GM23248 (cell line): ENCODE data around the gene MYO3A.

Experiments used
- EZH2 ChIP-seq: fragments of 200-600 bp; sonication (generic); IDR thresholded peaks from 2 replicates; pipeline ENCODE4 v1.6.1; 2018; ENCODE audit warnings: antibody characterized with exemption, mild to moderate bottlenecking; ENCODE audit not compliant: insufficient read depth, poor library complexity, severe bottlenecking
- EZH2phosphoT487 ChIP-seq: fragments of 200-600 bp; sonication (generic); IDR thresholded peaks from 2 replicates; pipeline ENCODE4 v1.6.1; 2018; ENCODE audit warnings: antibody characterized with exemption, moderate library complexity, mild to moderate bottlenecking, low read depth; ENCODE audit not compliant: insufficient read depth

DNA sequence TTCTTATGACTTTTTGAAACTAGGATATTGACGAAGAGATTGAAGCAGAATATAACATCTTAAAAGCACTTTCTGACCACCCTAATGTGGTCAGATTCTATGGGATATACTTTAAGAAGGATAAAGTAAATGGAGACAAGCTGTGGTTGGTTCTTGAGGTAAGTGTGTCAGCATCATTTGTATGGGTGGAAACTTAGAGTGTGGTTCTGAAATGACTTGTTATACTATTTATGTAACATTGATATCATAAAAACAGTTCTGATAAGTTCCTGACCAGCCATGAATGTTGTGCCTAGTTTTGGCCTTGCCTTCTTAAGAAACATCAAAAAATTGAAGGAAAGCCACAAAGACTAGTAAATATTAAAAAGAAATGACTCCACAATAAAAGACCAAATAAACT, 20.8 kb downstream of the MYO3A start:
- TF ChIP-seq EZH2 (no peak), EZH2phosphoT487 (no peak)
